BJ (cell line): ENCODE data around the gene EYA2. TPM values are rescaled to one million over a fixed set of nuclear protein-coding genes. Genes with fewer than 3 reads are reported as not detected.

Experiments used
- CTCF ChIA-PET: fragments of 350-600 bp; formaldehyde crosslinking; extraction: SDS; loops from one replicate; lab custom pipeline; 2021; ENCODE audit warnings: antibody characterized with exemption, inconsistent platforms; lab: Yijun Ruan, JAX
- POLR2A ChIA-PET: fragments of 300-600 bp; sonication (Branson Sonifier 250); formaldehyde crosslinking; extraction: SDS; loops from one replicate; lab custom pipeline; 2021; ENCODE audit warnings: antibody characterized with exemption; lab: Charles Lee
- DNase-seq: peaks from one replicate; pipeline ENCODE4 v3.0.0-alpha.2; 2011; ENCODE audit warnings: low read depth
- H3K27me3 ChIP-seq: 2 replicates; pipeline ENCODE4 v1.6.0; 2011; ENCODE audit warnings: low read length; ENCODE audit not compliant: control insufficient read depth, insufficient read depth
- H3K36me3 ChIP-seq: 2 replicates; pipeline ENCODE4 v1.5.1; 2011; ENCODE audit warnings: low read length; ENCODE audit not compliant: control insufficient read depth, insufficient read depth
- H3K4me3 ChIP-seq: 2 replicates; pipeline ENCODE4 v1.5.1; 2011; ENCODE audit warnings: low read depth, mild to moderate bottlenecking, control low read depth, low read length
- CTCF ChIP-seq: IDR thresholded peaks from 2 replicates; pipeline ENCODE4 v1.5.1; 2011; ENCODE audit warnings: low read depth, mild to moderate bottlenecking, control low read depth, inconsistent platforms, low read length, moderate library complexity; ENCODE audit not compliant: insufficient read depth
- polyA plus RNA-seq: library from polyadenylated mRNA; depleted of rRNA; stranded (reverse); fragments of >200 nt; gene quantifications from 2 replicates; pipeline ENCODE4 v1.2.3, GENCODE V29; 2011

EYA2 gene
- polyA plus RNA-seq, 1 experiment: 1.5 TPM

GRCh38 chr20:47093320-47093966, 198.8 kb downstream of the EYA2 start:
- no peak for DNase-seq
- ChIA-PET POLR2A (no interaction called here), CTCF (no interaction called here)
- Histone ChIP-seq H3K27me3 (no peaks in the 10 kb centered on the region), H3K36me3 (no peaks in the 10 kb centered on the region), H3K4me3 (no peak overlapping the region)
- no peak for TF ChIP-seq CTCF

- no peak for TF ChIP-seq CTCF
- CTCF ChIA-PET: no interaction called here
- Histone ChIP-seq H3K36me3 (no peaks in the 10 kb centered on the region), H3K27me3 (no peaks in the 10 kb centered on the region), H3K4me3 (no peak overlapping the region)
- DNase-seq: no peak
- POLR2A ChIA-PET: no interaction called here
Measured at GRCh38 chr20:47095690-47096089, 201.0 kb downstream of the EYA2 start.

DNA sequence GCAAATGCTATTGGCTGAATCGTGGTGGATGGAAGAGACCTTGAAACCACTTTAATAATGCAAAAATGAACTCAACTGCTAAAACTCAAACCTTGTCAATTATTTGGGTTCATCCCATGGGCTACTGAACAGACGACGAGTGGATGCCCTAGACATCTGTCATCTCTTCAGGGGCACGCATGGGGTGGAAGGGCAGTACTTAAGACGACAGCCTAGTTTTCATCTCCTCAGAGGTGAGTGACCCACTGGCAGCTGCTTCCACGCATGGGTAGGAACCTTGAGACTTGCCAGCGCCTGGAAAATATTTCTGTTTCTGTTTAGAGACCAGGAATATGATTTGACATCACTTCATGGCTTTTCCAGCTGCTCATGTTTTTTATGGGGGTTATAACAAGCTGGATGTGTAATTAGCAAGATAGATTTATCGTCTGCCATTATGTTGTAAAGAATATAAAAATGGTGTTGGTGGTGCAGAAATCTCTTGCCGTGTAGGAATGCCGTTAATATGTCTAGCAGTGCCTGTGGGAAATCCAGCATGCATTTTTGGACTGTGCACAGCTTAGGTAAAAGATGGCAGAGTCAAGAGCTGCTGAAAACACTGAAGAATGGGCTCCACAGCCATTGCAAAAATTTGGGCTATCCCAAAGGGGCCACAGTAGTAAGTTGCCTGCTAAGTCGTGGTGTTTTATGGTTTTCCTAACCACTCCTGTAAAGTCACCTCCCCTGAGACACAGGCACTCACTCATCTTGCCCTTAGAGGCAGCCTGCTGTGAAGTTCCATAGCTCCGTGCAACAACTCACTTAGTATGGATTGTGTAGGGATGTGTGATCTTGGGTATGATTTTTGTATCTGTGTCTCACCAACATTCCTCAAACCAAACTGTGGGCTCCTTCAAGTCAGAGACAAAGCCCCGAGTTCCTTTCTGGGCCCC, 203.3 kb downstream of the EYA2 start:
- no peaks in the 10 kb centered on the region for H3K27me3 ChIP-seq
- H3K4me3 ChIP-seq: no peak overlapping the region
- ChIA-PET CTCF (no interaction called here), POLR2A (no interaction called here)
- TF ChIP-seq CTCF: no peak
- no peaks in the 10 kb centered on the region for H3K36me3 ChIP-seq
- DNase-seq: no peak

- no peaks in the 10 kb centered on the region for H3K27me3 ChIP-seq
- no peak for TF ChIP-seq CTCF
- CTCF ChIA-PET: interaction anchor here (2.0 kb wide), 1 partner anchor 14 kb away, joined by 9 read pairs; no protein-coding TSS in a partner anchor
- H3K36me3 ChIP-seq: no peaks in the 10 kb centered on the region
- no peak overlapping the region for H3K4me3 ChIP-seq
- POLR2A ChIA-PET: no interaction called here
- DNase-seq: no peak
Measured at GRCh38 chr20:47099093-47099492, 204.4 kb downstream of the EYA2 start.

DNA sequence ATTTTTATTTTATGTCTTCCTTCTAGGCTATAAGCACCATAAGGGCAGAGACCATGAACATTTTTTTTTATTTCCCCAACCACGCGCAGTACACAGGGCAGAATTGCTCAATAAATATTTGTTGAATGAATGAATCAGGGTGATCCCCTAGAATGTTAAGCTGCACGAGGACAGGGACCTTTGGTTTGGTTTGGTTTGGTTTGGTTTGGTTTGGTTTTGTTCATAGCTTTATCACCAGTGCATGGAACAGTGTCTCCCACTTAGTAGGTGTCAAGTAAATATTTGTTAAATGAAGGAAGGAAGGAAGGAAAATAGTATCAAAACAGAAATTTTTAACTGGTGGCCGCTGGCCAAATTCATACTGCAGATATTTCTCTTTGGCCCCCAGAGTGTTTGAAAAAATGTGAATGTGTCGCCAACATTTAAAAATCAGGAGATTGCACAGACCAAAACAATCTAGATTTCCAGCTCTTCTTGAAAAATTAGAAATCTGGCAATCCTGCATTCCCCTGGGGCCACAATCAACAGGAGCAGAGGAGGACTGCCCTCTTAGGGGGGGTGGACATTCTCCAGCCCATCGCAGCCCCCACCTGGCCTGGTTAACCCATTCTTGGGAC, 205.3 kb downstream of the EYA2 start:
- ChIA-PET POLR2A (no interaction called here), CTCF (interaction anchor here (1.0 to 2.0 kb wide), 3 partner anchors 8 to 347 kb away, joined by 3 to 9 read pairs (median 5); no protein-coding TSS in a partner anchor)
- Histone ChIP-seq H3K4me3 (no peak overlapping the region), H3K27me3 (no peaks in the 10 kb centered on the region), H3K36me3 (no peaks in the 10 kb centered on the region)
- TF ChIP-seq CTCF: no peak
- DNase-seq: no peak
